Fibroblast of pulmonary artery (primary cell): Measurements from ENCODE around the gene MINDY4.
A peak's percentile ranks its signal among the peaks of the same experiment; 100 is the strongest.

Experiments
- DNase-seq: peaks from one replicate; pipeline ENCODE4 v3.0.0-alpha.2; 2010; ENCODE audit warnings: low read depth
- H3K4me3 ChIP-seq: replicated peaks from 2 replicates; pipeline ENCODE4 v1.5.1; 2011; ENCODE audit warnings: low read depth, mild to moderate bottlenecking, control low read depth, low read length, moderate library complexity
- CTCF ChIP-seq: IDR thresholded peaks from 2 replicates; pipeline ENCODE4 v1.5.1; 2011; ENCODE audit warnings: mild to moderate bottlenecking, control low read depth, low read length, inconsistent platforms; ENCODE audit errors: missing control alignments

The MINDY4 gene

GRCh38 chr7:30782690-30783089 lies 11.5 kb downstream of the MINDY4 start:
- no peak for DNase-seq
- TF ChIP-seq CTCF, result no peak
- no peak overlapping the region for H3K4me3 ChIP-seq

- H3K4me3 ChIP-seq, result no peak overlapping the region
- TF ChIP-seq CTCF, result no peak
- no peak for DNase-seq
These were observed 14.6 kb downstream of the MINDY4 start for GRCh38 chr7:30785786-30786185.

GRCh38 chr7:30787486-30787885 lies 16.3 kb downstream of the MINDY4 start:
- DNase-seq, result no peak
- TF ChIP-seq CTCF, result no peak
- no peak overlapping the region for H3K4me3 ChIP-seq

GRCh38 chr7:30788640-30789333 lies 17.6 kb downstream of the MINDY4 start:
- no peak for DNase-seq
- no peak overlapping the region for H3K4me3 ChIP-seq
- no peak for TF ChIP-seq CTCF

- TF ChIP-seq CTCF, result no peak
- DNase-seq, result peak; percentile 84
- H3K4me3 ChIP-seq, result no peak overlapping the region
These were observed 18.1 kb downstream of the MINDY4 start for GRCh38 chr7:30789334-30789711.

- no peak for TF ChIP-seq CTCF
- no peak for DNase-seq
- no peak overlapping the region for H3K4me3 ChIP-seq
These were observed 19.1 kb downstream of the MINDY4 start for GRCh38 chr7:30790356-30790755.

GRCh38 chr7:30791114-30791513 lies 19.9 kb downstream of the MINDY4 start:
- no peak for DNase-seq
- H3K4me3 ChIP-seq, result no peak overlapping the region
- no peak for TF ChIP-seq CTCF
